GM10266 (cell line): ENCODE data around the gene HDAC7.

Experiments
- DNase-seq: peaks from one replicate; pipeline ENCODE4 v3.0.0; 2012; ENCODE audit errors: extremely low spot score
- TF ChIP-seq, protein P1 (sequence below): IDR thresholded peaks from 2 replicates; pipeline ENCODE4 v1.5.1; 2012; ENCODE audit warnings: mild to moderate bottlenecking, low read depth; ENCODE audit not compliant: control insufficient read depth, insufficient read depth; ENCODE audit errors: missing control alignments

Gene HDAC7

DNA sequence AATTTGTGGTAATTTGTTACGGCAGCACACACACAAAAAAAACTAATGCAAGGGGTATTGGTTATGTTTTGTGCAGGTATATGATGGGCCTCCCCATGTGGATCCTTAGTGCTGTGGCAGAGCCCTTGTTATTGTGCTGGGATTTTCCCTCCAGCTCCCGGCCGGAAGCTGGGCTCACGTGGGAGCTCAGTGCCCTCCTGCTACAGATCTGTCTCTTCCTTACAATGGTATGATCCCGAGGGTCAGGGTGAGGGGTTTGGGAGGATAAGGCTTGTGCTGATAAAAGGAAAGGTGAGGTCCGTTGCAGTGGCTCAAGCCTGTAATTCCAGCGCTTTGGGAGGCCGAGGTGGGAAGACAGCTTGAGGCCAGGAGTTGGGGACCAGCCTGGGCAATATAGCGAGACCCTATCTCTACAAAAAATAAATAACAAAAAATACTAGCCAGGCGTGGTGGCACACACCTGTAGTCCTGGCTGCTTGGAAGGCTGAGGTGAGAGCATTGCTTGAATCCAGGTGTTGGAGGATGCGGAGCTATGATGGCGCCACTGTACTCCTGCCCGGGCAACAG is 47.5 kb downstream of the HDAC7 start:
- no peak for DNase-seq
- TF ChIP-seq, protein P1, sequence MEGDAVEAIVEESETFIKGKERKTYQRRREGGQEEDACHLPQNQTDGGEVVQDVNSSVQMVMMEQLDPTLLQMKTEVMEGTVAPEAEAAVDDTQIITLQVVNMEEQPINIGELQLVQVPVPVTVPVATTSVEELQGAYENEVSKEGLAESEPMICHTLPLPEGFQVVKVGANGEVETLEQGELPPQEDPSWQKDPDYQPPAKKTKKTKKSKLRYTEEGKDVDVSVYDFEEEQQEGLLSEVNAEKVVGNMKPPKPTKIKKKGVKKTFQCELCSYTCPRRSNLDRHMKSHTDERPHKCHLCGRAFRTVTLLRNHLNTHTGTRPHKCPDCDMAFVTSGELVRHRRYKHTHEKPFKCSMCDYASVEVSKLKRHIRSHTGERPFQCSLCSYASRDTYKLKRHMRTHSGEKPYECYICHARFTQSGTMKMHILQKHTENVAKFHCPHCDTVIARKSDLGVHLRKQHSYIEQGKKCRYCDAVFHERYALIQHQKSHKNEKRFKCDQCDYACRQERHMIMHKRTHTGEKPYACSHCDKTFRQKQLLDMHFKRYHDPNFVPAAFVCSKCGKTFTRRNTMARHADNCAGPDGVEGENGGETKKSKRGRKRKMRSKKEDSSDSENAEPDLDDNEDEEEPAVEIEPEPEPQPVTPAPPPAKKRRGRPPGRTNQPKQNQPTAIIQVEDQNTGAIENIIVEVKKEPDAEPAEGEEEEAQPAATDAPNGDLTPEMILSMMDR = no peak

- TF ChIP-seq, protein P1 = no peak
Observed at GRCh38 chr12:47771304-47771703, 48.4 kb downstream of the HDAC7 start.

DNA sequence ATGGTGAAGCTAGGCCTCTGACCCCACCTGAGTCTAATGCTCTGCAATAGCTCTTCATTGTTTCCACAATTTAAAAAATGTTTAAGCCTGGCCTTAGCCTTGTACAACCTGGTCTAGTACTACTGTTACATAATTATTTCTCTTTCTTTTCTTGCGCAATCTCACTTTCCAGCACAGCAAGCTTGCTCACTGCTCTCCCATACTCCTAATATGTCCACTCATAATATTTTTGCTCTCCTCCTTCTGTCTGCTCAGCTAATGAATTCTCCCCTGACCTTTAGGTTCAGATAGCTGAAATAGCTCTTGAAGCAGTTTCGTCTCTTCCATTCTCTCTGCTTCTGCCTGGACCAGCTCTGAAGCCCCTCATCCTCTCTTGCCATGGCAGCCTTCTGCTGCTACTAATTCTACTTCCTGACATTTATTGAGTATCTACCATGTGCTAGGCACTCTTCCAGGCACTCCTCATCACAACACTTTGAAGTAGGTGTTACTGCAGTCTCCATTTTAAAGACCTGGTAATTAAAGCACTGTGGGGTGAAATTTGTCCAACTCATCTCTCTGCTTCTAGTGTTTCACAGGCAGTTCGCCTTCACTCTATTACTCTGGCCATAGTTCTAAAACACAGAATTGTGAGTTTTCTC is 49.5 kb downstream of the HDAC7 start:
- no peak for DNase-seq
- TF ChIP-seq, protein P1 = no peak

More at GRCh38 chr12:47771304-47771703, 48.4 kb downstream of the HDAC7 start:
- no peak for DNase-seq

DNA sequence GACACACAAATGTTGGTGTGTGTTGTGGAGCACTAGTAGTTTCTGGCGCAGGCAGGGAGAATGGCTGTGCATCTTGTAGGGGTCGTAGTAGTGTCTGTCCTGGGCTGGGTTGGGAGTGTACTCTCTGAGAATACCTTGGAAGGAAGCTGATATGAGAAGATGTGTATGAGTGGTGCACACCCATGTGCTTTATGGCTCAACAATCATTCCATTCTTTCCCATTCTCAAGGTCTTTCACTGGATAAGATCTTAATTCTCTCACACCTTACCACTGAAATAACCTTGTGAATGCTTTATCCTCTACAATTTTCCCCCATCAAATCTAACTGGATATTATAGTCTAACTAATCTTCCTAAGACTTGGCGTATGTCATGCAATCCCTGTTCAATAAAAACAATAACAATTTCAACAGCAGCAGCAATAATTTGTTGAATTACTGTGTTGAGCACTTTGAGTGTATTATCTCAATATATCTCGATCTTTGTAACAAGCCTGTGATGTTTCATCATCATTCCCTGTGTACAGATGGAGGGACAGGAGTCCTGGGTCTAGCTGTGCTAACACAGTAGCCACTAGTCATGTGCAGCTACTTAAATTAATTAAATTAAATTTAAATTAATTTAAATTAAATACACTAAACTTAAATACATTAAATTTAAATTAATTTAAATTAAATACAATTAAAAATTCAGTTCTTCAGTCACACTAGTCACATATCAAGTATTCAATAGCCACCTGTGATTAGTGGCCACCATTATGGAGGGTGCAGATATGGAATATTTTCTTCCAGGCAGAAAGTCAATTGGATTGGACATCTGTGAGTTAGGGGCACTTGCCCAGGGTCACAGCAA is 50.2 kb downstream of the HDAC7 start:
- no peak for DNase-seq
- TF ChIP-seq, protein P1 = no peak

- TF ChIP-seq, protein P1 = no peak
- no peak for DNase-seq
Observed at GRCh38 chr12:47768323-47768811, 51.3 kb downstream of the HDAC7 start.

DNA sequence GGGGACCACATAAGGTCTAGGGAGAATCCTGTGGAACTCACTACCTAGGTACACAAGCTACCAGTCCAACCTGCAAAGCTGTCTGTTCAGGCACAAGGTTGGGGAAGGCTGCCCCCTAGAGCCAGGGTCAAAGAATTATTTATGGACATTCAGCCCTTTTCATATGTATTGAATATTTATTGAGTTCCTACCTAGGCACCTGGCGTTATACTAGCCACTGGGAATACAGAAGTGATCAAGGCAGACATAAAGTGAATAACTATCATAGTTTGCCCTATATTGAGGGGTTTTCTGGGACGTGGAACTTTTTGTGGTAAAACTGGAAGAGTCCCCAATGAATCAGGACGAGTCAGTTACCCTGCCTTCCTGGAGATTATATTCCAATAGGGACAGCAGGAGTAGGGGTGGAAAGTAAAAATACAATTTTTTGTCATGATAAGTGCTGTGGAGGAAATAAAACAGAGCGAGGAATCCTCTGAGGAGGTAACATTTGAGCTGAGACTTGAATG is 52.4 kb downstream of the HDAC7 start:
- TF ChIP-seq, protein P1 = peak; percentile 90
- peak; percentile 76 for DNase-seq
